GM19240 (cell line): ENCODE results near the gene TPSG1.
"Not testable (repeated sequence)": the region's sequence is repeated elsewhere in the genome, so short reads cannot be mapped to it uniquely, and the experiment has no call there.

Experiments
- DNase-seq: peaks from one replicate; pipeline ENCODE4 v3.0.0; 2011; ENCODE audit warnings: low spot score; ENCODE audit not compliant: insufficient read length

Gene TPSG1

GRCh38 chr16:1225051-1225451 lies at the start of gene TPSG1:
Gene TPSG1, minus strand, starts transcription at chr16:1225268. Its CDS starts 16 bp downstream, at chr16:1225252.
- no peak for DNase-seq

- no peak for DNase-seq
Measured at GRCh38 chr16:1274767-1275166, 49.7 kb upstream of the TPSG1 start.

- DNase-seq: no peak
Measured at GRCh38 chr16:1273816-1274215, 48.7 kb upstream of the TPSG1 start.

DNA sequence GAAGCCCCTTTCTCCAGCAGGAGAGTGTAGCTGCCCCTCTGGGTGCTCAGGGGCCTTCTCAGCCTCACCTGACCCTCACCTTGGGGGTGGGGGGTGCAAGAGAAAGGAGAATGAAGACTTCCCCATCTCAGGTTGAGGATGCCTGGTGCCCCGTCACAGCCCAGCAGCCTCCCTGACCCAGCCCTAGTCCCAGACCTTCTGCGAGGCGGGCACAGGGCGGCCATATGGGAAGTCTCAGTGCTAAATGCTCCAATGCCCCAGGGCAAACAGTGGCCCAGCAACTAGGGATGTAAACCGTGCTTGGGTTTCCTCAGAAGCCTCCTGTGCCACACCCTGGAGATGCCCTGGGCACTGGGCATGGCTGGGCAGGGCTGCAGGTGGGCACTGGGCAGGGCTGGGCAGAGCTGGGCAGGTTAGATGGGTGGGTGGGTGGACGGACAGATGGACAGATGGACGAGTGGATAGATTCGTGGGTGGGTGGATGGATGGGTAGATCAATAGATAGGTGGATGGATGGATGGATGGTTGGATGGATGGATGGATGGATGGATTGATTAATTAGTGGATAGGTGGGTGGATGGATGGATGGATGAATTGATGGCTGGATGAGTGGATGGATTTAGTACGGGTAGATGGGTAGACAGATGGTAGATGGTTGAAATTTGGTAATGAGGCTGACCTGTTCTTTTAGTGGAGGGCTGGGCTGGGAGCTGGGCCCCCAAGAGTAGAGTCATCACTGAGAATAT lies 47.6 kb upstream of the TPSG1 start:
- no peak for DNase-seq

DNA sequence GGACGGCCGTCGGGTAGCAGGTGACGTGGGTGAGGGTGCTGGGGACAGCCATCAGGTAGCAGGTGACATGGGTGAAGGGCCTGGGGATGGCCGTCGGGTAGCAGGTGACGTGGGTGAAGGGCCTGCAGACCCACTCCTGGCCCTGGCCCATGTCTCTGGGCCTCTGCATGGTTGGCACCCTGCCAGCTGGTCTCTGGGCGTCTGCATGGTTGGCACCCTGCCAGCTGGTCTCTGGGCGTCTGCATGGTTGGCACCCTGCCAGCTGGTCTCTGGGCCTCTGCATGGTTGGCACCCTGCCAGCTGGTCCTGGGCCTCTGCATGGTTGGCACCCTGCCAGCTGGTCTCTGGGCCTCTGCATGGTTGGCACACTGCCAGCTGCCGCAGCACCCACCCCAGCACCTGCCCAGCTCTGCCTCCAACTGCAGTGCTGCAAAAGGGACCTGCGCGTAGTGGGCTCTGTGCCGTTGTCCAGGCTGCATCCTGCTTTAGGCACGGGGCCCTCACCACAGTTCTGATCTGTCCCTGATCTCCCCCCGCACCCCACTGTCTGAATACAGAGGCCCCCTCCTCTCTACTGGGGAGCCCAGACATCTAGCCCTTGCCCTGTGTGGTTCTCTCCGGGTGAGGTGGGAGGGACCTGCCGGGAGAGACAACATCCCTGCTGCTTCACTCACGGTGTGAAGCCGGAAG lies 46.8 kb upstream of the TPSG1 start:
- not testable (repeated sequence) for DNase-seq

DNA sequence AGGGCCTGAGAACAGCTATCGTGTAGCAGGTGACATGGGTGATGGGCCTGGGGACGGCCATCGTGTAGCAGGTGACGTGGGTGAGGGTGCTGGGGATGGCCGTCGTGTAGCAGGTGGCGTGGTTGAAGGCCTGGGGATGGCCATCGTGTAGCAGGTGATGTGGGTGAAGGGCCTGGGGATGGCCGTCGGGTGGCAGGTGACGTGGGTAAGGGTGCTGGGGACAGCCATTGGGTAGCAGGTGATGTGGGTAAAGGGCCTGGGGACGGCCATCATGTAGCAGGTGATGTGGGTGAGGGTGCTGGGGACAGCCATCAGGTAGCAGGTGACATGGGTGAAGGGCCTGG lies 46.3 kb upstream of the TPSG1 start:
- DNase-seq: no peak

GRCh38 chr16:1269418-1269817 lies 44.4 kb upstream of the TPSG1 start:
- DNase-seq: not testable (repeated sequence)

GRCh38 chr16:1265826-1266225 lies 40.8 kb upstream of the TPSG1 start:
- DNase-seq: no peak

- DNase-seq: no peak
Measured at GRCh38 chr16:1265090-1265630, 40.1 kb upstream of the TPSG1 start.

- no peak for DNase-seq
Measured at GRCh38 chr16:1264345-1265089, 39.4 kb upstream of the TPSG1 start.

GRCh38 chr16:1263591-1264344 lies 38.7 kb upstream of the TPSG1 start:
- no peak for DNase-seq

GRCh38 chr16:1262846-1263221 lies 37.8 kb upstream of the TPSG1 start:
- DNase-seq: no peak

- DNase-seq: no peak
Measured at GRCh38 chr16:1262210-1262845, 37.3 kb upstream of the TPSG1 start.

- no peak for DNase-seq
Measured at GRCh38 chr16:1261131-1261892, 36.2 kb upstream of the TPSG1 start.

GRCh38 chr16:1260101-1260680 lies 35.1 kb upstream of the TPSG1 start:
- no peak for DNase-seq

- DNase-seq: no peak
Measured at GRCh38 chr16:1259760-1260068, 34.6 kb upstream of the TPSG1 start.

DNA sequence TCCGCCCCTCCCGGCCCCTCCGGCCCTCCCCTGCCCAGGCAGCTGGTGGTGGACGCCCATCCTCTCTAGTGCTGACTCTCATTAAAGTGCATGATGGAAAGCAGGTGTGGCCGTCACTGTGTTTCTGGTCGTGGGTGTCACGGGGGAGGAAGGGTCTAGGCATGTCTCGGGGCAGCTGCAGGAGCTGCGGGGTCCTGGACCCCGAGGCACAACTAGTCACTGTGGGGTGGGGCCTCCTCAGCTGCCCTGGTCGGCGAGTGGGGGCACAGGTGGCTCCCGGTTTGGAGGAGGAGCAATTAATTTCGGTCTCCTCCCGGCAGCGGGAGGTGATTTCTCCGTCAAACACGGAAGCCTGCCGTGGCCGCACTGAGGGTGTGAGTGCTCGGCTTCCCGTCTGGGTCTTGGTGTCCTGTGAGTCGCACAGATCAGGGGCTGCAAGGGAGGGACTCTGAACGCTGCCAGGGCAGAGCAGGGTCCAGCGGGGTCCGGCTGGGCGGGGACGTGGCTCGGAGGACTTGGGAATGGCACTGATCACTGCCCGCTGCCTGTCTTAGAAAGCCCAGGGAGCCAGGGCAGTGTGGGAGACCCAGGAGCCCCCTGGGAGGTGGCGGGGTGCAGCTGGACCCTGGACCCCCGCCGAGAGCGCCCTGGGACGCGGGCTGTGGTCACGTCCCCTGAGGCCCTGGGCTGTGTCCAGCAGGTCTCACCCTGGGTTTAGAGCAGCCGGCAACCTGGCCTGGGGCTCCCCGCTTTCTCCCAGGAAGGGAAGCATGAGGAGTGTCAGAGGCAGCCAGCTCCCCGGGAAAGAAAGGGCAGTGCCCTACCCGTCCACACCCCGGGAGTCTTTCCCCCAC lies 34.1 kb upstream of the TPSG1 start:
- no peak for DNase-seq

GRCh38 chr16:1258225-1258600 lies 33.1 kb upstream of the TPSG1 start:
- no peak for DNase-seq

- DNase-seq: no peak
Measured at GRCh38 chr16:1257561-1258224, 32.6 kb upstream of the TPSG1 start.
